Right renal pelvis (tissue), 4 donors: ENCODE results near the gene NPHP4. TPM values are rescaled to one million over a fixed set of nuclear protein-coding genes. Genes with fewer than 3 reads are reported as not detected.
A peak's percentile ranks its signal among the peaks of the same experiment; 100 is the strongest.

Source experiments
- DNase-seq, 4 donors: peaks; one replicate each; pipeline ENCODE4 v3.0.0-alpha.2; 2013; ENCODE audit warnings: low read depth in 4 of 4, low spot score in 3 of 4, missing footprints in 1 of 4
- polyA plus RNA-seq, 4 donors: library from polyadenylated mRNA; unstranded; fragments of 120-200 nt; gene quantifications; one replicate each; pipeline ENCODE4 v1.2.1, GENCODE V29; 2013; ENCODE audit not compliant: insufficient read length in 4 of 4

Gene NPHP4
- polyA plus RNA-seq, 4 donors = 9.8 to 14.0 (median 11.5) TPM

DNA sequence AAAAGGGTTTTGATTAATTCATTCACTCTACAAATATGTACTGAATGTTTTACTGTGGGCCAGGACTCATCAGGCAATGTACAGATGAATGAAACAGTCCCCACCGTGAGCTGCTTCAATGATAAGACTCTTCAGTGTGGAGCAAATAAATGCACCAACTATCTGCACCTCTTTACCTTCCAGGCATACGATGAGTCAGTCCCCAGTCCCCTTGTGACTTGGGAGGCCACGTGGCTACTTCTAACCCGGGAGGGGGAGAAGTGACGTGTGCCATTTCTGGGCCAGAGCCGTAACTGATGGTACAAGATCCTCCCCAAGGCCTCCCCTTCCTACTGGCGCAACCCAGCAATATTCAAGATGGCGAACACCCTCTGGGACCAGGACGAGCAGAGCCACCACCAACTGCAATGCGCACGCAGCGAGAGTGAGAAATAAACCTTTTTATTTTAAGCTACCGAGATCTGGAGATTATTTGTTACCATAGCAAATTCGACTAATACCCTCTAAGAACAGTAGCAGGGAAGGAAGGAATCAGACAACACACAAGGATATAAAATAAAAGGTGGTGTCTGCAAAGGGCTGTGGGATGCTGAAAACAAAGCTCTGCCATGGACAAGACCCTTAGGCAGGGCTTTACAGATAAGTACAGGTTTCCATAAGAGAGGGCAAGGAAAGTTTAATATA is 74.5 kb downstream of the NPHP4 start:
- DNase-seq = no peak

DNA sequence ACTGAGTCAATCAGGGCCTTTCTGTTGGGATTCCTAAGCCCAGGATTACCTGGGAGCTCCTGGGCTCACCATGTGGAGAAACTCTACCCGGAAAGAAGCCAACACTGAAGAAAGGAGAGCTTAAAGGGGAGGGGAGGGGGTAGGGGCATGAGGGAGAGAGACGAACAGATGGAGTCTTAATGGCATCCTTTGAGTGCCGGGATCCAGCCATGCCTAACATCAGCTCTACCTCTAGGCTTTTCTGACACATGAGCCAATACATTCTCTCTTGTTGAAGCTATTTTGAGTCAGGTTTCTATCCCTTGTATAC is 75.0 kb downstream of the NPHP4 start:
- no peak for DNase-seq

DNA sequence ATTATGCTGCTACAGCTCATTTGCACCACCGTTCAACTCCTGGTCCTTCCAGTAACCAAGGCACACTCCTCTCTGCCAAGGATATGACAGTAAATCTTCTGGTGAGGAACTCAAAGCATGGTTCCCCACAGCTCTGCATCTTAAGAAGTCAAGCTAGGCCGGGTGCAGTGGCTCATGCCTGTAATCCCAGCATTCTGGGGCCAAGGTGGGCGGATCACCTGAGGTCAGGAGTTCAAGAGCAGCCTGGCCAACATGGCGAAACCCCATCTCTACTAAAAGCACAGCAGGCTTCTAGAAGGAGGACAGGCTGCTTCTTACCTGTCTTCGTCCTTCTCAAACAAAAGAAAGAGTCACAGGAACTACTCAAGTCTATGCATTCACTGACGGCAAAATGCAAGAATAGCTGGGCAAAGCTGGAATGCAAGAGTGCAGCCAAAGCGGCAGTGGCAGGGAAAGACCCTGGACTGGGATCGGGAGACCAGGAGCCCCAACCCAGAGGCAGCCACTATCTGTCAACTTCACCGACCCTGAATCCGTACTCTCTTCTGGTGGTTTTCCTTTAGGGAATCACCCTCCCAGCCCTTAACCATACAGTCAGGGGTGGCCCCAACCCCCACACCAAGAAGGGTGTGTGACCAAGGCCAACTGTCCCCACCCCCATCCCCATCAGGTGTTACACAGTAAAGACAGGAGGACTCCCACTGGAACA is 75.5 kb downstream of the NPHP4 start:
- no peak for DNase-seq

DNA sequence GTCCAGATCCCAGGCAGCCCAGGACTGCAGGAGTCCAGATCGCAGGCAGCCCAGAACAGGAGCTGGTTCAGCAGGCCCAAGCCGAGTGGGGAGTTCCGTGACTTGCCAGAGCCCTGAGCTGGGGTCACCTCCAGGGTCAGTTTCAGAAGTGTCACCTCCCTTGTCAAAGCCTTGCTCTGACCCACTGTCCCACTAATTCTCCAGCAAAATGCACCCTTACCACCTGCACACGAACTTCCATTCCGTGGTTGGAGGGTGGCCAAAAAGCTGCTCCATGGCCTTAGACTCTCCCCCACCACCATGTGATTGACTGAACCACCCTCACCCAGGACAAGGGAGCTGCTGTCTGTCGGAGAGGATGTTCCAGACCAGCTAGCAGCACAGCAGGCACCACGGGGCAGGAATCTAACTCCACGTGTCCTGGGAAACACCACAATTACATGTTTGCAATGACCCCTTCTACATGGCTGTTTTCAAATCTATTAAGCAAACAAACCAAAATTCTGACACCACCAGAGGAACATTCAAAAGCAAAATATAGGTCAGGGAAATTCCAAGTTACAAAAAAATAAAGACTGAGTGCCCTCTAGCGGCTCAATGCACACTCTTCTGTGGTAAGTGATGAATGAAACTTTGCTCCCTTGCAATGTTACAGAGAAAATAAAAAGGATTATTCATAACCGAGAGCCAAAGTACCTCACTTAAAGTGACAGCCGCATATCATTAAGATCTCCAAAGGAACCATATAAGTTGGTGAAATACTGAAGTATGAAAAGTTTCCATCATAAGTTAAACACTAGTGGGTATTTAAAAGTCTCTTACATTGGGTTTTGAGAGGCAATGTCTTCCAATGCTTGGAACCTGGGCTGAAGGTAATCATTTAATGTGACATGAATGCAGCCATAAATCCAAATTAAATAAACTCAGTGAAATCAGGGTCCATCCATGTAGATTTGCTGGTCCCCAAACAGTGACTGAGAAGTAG is 76.3 kb downstream of the NPHP4 start:
- DNase-seq = peak in 1 of 4 donors; percentile 28

DNA sequence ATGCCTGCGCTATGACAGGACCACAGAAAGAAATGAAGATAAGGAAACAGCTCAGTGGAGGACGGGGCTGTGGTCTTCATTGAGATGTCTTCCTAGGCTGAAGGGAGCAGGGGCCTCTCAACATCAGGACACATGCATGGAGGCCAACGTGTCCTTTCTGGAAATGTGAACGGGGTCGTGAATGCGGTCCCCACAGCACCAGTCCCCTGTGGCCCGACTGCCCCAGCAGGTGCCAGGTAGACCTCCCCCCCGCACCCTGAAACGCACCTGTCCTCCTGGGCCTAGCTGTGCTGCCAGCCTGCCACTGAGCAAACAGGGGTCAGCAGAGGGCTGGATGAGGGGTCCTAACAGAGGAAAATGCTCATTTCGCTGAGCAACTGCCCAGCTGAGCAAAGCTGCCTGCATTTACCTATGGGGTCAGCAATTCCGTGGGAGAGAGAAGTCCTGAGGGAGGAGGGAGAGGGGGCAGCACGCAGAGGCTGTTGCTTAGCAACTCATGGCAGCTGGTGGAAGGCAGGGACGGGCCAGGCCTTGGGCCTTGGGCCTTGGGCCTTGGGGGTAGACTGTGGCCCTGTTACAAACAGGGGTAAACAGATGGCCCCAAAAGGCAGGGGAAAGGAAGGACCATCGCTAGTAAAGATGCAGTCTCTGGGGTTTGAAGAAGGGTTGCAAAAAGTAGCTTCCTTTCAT is 77.4 kb downstream of the NPHP4 start:
- DNase-seq = no peak

DNA sequence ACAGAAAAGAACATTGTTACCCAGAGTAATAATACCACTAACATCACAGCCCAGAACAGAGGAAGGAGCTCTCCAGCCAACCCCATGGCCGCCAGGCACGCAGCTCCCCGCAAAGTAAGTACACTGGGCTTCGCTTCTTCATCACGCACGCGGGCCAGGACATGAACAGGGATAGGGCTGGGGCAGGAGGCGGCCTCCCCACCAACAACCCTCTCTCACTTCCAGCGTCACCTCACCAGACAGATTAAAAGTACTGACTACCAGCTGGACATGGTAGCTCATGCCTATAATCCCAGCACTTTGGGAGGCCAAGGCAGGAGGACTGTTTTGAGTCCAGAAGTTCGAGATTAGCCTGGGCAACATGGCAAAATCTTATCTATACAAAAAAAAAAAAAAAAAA is 78.3 kb downstream of the NPHP4 start:
- DNase-seq = no peak

DNA sequence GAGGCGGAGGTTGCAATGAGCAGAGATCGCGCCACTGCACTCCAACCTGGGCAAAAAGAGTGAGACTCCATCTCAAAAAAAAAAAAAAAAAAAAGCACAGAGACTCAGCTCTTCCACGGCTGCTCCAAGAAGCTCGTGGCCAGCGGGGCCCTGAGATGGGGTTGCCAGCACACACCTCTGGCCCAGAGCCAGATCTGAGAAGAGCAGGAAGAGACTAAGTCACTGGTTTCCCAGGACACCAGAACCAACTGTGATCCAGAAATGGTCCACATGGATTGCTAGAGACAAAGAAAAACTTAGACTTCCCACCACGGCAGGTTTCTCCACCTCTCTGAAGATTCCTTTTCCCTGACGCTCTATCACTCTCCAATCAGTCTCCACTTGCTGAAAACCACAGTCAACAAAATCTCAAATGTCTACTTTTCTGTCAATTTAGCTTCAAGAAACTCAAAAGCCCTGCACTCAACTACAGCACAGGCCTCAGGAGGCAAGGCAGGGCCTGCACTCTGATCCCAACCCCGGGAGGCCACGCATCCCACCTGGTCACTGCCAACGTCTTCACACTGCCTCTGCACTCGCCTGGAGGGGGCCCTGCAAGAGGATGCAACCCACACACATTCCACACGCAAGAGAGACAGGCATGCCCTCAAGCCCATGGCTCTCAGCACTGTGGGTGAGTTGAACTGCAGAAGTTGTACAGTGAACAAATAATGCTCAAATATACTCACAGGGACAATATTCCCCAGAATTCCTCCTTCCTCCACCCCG is 79.0 kb downstream of the NPHP4 start:
- DNase-seq = no peak

DNA sequence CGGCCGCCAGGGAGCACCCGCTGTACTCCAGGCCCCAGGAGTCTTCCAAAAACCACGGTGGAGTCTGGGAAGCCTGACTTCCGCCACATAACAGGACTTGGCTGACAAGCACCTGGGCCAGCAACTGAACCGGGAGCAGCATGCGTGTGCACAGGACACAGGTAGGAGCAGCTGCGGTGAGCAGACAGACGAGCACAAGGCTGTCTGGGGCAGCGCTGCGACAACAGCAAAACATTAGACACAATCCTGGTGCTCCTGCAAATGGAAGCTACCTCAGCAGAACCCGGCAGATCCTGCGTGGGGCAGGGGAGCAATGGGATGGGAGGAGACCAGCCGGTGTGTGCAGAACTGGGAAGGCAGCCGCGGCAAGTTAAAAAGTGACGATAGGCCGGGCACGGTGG is 80.4 kb downstream of the NPHP4 start:
- DNase-seq = no peak

DNA sequence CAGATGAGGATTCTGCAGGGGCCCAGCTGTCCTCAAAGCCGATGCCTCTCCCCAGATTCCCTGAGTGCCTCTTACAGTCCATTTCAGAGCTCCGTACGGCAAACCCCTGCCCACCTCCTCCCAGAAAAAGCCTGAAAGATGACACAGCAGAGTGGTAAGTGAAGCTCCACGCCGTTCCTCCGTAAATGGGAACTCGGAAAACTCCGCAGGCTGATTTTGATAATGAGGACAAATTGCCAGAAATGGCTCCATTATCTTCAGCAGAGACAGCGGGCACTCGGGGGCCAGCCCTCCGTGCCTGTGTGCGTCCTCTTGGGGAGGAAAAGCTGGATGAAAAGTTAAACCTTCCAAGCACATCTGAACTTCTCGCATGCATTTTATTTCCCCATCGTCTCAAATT is 81.1 kb downstream of the NPHP4 start:
- DNase-seq = no peak

DNA sequence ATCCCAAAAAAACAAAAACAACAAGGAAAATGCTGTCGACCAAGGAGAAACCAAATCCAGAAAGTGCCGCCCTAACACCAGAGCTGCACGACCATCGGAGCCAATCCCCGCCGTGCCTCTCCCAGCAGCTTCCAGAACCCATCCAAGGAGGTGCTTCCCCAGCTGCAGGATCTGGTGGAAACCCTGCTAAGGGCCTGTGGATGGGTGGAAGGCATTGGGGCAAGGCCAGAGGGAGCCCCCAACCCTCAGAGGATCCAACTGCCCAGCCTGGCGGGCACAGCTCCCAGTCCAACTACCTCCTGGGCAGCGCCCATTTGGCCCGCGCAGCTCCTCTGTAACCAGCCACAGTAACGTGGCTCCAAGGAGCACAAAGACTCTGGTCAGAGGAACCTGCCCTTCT is 81.6 kb downstream of the NPHP4 start:
- DNase-seq = no peak

DNA sequence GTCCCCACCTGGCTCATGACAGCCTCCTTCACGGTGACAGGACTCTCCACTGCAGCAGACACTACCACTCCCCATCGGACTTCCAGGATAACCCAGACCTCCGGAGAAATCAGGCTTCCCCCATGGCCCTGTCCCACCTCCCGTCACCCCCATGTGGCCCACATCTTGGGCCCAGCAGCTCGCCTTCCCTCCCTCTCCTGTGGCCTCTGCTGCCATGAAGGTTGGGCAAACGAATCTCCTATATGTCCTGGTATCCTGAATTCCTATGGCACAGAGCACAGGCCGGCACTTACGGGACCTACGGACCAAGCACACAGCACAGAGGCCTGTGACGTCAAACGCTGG is 82.0 kb downstream of the NPHP4 start:
- no peak for DNase-seq

DNA sequence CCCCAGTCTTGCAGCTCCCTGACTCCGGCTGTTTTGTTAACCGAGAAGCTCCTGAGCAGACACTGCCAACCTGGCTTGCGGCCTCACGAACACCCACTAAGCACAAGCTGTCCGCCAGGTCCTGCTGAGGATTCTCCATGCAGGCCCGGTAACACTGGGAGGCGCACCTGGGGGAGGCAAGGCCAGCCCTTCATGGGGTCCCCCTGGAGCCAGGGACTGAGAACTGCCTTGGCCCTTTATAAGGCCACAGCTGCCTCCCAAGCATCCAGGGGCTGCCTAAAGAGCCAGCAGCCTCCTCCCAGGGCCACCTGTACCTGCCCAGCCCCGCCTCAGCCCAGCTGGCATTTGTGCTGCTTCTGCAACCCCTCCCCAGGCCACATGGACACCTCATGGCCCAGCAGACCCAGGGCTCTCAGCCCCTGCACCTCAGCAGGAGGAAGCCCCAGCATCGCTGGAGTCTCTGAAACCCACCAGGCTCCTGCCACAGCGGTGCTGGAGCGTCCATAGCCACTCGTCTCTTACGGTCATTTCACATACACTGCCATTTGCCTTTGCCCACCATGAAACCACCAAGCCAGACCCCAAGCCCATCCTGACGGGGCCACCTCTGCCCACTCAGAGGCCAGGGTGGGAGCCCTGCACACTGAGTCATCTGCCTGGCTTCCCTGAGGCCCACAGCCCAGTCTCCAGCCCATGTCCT is 82.5 kb downstream of the NPHP4 start:
- no peak for DNase-seq

DNA sequence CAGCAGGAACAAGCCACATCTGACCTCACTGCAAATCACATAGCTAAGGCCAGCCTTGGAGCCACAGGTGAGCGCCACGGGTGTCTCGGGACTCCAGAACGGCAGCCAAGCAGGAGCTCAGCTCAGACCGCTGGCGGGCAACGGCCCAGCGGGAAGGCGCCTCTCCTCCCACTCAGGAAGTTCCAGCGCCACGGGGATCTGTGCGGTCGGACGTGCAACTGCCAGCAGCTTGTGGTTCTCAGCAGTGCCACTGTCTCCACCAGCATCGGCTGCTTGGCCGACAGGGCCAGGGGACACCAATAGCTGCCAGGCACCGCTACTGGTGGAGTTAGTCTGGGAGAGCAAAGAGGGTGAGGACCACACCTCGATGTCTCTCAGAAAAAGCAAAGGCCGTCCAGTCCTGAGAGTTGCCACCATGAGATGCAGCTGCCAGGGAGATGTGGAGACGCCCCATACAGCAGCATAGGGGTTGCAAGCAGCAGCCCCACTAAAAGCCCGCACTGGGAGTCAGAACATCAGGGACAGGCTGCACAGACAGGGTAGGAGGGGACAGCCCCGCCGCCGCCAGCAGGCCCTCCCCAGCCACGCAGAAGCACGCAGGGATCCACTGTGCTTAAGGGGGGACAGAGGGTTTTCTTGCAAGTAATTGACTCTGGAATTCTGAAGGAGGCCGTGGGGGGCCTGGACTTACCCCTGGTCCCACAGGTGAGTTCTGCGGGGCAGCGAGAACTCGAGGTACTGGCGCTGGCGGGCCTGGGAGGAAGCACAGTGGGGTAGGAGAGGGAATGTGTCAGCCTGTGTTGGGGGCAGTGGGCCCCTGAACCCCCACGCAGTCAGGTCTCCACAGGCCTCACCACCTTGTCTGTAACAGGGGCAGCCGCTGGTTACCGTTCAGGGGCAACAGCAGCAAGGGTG is 83.5 kb downstream of the NPHP4 start:
- DNase-seq = no peak

DNA sequence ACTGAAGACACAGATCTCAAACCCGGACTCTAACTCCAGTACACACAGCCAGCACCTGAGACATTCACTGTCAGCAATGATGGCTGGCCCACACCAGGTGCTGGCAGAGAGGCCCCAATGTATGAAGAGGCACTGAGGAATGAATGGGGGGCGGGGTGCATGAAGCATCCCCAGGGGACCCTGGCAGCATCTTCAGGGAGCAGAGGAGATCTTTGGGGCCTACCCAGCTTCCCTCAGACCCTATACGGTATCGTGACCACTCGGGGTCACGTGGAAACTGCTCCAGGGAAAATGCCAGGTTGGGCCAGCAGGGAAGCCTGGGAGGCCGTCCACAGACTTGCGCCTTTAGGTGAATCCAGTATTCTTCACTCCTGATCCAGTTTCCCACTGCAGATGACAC is 84.3 kb downstream of the NPHP4 start:
- no peak for DNase-seq

DNA sequence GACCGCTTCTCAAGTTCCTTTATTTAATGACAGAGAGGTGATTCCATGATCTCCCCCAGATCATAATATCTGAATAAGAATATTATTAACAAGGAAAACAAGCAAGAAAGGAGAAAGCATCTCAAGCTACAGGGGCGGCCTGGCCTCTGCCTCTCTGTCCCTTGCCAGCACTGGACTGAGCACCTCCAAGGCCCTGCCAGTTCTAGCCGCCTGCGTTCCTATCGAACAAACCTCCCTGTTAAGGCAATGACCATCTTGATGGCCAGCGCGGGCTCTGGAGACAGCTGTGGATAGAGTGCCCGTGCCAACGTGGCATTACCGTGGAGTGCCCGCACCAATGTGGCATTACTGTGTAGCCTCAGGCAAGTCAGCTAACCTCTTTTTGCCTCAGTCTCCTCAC is 84.8 kb downstream of the NPHP4 start:
- DNase-seq = no peak

DNA sequence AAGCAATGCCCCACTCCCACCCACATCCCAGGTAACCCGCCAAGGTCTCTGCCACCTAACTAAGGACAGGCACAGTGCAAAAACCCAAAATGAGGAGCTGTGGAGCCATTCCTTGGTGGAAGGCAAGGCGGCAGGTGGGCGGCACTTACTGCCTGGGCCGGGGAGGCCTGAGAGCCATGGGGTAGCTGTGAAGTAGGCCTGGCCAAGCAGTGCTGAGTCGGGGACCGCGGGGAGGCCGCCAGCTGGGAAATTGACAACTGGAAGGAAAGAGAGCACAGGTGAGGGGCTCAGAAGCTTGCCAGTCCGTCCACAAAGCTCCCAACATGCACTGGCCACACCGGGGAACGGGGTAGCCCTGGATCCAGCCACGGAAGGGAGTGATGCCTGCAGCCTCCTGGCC is 85.3 kb downstream of the NPHP4 start:
- no peak for DNase-seq

DNA sequence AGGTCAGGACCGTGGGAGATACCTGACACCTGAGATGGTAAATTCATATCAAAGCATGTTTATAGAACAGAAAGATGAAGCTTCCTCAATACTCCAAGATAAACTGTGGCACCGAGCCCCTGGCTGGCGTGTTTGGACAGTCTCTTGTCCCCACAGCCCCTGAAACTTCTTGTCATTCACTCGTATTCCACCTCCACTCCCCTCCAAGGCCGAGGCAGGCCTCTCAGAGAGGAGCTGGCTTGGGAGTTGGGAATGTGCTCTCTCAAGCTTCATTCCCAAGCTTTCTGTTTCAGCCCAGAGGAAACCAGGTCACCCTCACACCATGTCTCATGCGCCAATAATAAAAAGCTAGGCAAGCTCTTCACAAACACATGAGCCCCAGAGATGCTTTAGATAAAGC is 86.1 kb downstream of the NPHP4 start:
- no peak for DNase-seq

DNA sequence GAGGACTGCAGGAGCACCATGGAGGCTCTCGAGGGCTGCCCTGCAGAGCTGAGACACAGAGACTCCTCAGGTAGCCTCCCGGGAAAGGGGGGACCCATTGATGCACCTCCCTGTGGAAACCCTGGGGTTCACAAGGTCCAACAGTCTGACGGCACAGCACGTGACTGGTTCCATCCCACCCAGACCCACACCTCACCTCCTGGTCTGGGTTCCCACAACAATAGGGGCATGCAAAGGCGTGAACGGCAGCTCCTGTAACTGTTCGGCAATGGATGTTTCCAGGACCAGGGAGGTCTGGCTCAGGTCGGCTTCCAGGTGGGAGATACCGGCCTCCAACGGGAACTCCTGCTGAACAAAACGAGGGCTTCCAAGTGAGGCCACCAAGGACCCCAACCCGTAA is 86.8 kb downstream of the NPHP4 start:
- DNase-seq = no peak

DNA sequence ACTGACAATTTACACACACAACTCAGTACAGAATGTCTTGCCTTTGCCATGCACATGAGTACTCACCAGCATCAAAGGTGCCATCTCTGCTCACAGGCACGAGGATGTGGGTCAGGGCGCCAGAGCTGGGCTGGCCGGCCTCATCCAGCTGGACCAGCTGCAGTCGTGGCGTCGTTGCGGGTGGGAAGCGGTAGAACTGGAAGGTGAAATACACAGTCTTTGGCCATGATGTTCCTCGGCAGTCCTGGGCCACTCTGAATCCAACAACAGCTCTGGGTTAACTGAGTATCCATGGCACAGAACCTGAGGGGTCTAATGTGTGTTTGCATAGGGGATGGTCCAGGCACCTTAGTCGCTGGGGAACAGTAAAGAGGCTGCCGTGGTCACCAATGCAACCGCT is 87.7 kb downstream of the NPHP4 start:
- DNase-seq = no peak
